Endothelial cell (in vitro differentiated cells): Measurements from ENCODE around the gene TAS1R3. TPM values are rescaled to one million over a fixed set of nuclear protein-coding genes. Genes with fewer than 3 reads are reported as not detected.

ENCODE experiments used
- DNase-seq: peaks from one replicate; pipeline ENCODE4 v3.0.0; 2021; ENCODE audit warnings: low spot score
- H3K27ac Mint-ChIP-seq: one replicate; pipeline ENCODE4 v1.8.0; 2021; ENCODE audit warnings: mixed read lengths, inconsistent platforms; ENCODE audit not compliant: unreplicated experiment
- H3K27me3 Mint-ChIP-seq: one replicate; pipeline ENCODE4 v1.8.0; 2021; ENCODE audit warnings: mild to moderate bottlenecking, moderate library complexity, mixed read lengths, inconsistent platforms; ENCODE audit not compliant: unreplicated experiment
- H3K36me3 Mint-ChIP-seq: one replicate; pipeline ENCODE4 v1.8.0; 2021; ENCODE audit warnings: mild to moderate bottlenecking, low read depth, mixed read lengths, inconsistent platforms; ENCODE audit not compliant: unreplicated experiment
- H3K4me1 Mint-ChIP-seq: one replicate; pipeline ENCODE4 v1.8.0; 2021; ENCODE audit warnings: mild to moderate bottlenecking, mixed read lengths, inconsistent platforms; ENCODE audit not compliant: unreplicated experiment
- H3K4me3 Mint-ChIP-seq: one replicate; pipeline ENCODE4 v1.8.0; 2021; ENCODE audit warnings: mild to moderate bottlenecking, mixed read lengths, inconsistent platforms; ENCODE audit not compliant: unreplicated experiment
- H3K9me3 Mint-ChIP-seq: one replicate; pipeline ENCODE4 v1.8.0; 2021; ENCODE audit warnings: mixed read lengths, inconsistent platforms; ENCODE audit not compliant: unreplicated experiment
- total RNA-seq: library from RNA; stranded (reverse); fragmentation: NEBNext Ultra II Directional; extraction: Animal tissue kit (Norgen Biotek cat#: 25700); gene quantifications from one replicate; pipeline ENCODE4 v1.2.1, GENCODE V29; 2021; ENCODE audit not compliant: unreplicated experiment
- TF ChIP-seq, protein P1 (sequence below): fragments of 200-600 bp; sonication (generic); IDR thresholded peaks from one replicate; pipeline ENCODE4 v1.5.0; 2021; ENCODE audit warnings: antibody characterized with exemption; ENCODE audit not compliant: unreplicated experiment

The TAS1R3 gene
- total RNA-seq, 1 donor from 2014 or later = 1.2 TPM

DNA sequence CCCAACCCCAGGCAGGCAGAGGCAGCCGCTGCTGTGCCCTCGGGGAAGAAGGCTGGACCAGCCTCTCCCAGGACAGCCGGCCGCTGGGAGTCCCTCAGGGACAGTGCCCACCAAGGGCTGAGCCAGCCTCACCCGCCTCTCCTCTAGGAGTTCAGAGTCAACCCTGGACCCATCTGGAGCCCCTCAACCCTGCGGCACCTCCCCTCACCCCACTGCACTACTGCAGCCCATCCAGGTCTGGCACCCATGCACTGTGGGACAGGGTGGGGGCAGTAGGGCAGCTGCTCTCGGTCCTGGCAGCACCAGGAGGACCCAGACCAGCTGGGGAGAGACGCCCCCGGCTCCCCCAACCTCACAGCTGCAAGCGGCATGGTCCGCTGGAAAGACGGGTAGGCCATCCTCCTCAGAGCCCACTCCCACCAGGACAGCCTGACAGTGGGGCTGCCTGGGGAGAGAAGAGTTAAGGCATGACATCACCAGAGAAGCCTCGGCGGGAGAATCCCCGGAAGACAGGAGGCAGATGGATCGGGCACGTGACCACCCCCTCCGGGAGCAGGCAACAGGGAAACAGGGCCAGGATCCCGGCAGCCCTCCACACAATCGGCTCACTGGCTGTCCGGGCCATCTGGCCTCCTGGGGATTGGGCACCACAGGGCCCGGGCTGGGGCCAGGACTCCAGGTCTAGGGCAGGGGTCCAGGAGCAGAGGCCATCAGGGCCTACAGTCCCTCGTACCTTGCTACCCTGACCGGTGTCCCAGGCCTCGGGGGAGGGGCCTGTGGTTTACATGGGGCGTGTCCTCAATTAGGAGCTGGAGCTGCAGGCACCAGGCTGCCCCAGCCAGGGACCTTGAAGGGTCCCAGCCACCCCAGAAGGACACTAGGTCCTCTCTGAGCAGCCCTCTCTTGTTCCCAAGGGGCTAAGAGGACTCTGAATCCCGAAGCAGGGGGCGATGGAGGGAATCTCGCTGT, 26.5 kb upstream of the TAS1R3 start:
- Mint-ChIP-seq H3K27me3 (peaks cover 13% of the 10 kb centered on the region), H3K27ac (peak overlapping the region; percentile 70), H3K4me1 (peaks cover 15% of the 10 kb centered on the region), H3K36me3 (no peaks in the 10 kb centered on the region), H3K4me3 (peak overlapping the region; percentile 73), H3K9me3 (no peaks in the 10 kb centered on the region)
- TF ChIP-seq, protein P1, sequence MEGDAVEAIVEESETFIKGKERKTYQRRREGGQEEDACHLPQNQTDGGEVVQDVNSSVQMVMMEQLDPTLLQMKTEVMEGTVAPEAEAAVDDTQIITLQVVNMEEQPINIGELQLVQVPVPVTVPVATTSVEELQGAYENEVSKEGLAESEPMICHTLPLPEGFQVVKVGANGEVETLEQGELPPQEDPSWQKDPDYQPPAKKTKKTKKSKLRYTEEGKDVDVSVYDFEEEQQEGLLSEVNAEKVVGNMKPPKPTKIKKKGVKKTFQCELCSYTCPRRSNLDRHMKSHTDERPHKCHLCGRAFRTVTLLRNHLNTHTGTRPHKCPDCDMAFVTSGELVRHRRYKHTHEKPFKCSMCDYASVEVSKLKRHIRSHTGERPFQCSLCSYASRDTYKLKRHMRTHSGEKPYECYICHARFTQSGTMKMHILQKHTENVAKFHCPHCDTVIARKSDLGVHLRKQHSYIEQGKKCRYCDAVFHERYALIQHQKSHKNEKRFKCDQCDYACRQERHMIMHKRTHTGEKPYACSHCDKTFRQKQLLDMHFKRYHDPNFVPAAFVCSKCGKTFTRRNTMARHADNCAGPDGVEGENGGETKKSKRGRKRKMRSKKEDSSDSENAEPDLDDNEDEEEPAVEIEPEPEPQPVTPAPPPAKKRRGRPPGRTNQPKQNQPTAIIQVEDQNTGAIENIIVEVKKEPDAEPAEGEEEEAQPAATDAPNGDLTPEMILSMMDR = no peak
- peak; percentile 69 for DNase-seq

DNA sequence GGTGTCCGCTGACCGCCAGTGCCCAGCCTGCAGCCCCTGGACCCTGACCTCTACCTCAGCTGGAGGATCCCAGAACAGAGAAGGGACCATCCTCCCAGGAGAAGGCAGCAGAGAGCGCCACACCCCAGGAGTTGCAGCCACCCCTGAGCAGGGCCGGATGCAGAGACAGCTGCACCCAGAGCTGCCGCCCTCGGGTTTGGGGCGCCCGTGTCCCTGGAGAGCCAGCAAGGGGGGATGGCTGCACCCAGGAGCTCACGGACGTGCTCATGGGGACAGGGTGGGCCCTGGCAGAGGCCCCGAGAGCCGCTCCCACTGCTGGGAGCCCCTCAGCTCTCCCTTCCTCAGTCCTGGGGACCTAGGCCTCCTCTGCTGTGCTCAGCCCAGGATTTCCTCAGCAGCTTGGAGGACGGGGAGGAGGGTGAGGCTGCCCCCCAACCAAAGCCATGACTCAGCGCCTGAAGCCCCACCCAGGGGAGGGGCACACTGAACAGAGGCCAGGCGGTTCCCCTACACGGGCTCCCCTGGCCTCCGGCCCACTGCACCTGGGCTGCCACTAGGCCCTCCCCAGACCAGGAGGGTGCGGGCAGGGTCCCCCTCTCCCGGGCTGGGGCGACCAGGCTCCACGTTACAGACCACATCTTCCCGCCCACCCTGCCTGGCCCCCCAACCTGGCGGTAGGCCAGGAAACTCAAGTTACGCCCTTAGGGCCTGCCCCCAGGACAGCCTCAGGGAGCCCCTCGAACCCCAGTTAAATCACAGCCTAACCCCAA, 25.6 kb upstream of the TAS1R3 start:
- no peak overlapping the region for H3K27ac Mint-ChIP-seq
- peaks cover 13% of the 10 kb centered on the region for H3K27me3 Mint-ChIP-seq
- H3K36me3 Mint-ChIP-seq = no peaks in the 10 kb centered on the region
- peak overlapping the region; percentile 92 for H3K4me3 Mint-ChIP-seq
- TF ChIP-seq, protein P1 = no peak
- H3K4me1 Mint-ChIP-seq = peaks cover 15% of the 10 kb centered on the region
- no peaks in the 10 kb centered on the region for H3K9me3 Mint-ChIP-seq
- no peak for DNase-seq

DNA sequence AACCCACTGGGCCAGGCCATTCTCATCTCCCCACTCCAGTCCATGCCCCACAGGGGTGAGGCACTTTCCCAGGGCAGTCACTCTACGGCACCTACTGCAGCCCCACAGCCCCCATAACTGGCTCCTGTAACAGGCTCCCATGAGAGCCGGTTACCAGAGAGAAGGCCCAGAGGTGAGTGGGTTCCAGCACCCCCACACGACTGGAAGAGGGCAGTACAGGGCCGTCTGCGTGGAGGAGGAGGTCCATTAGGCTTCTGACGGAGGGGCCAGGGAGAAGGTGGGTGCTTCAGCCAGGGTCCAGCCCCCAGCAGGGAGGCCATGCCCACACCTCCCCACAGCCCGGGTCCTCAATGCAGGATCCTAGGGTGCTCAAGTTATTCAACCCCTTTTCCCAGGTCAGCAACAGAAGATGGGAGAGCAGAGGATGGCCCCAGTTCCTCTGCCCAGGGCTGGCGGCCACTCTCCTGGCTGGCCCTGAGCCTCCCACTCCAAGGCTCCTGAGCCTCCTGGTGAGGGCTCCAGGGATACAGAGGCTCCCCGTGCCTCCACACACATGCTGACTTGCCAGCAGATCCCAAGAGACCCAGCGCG, 24.9 kb upstream of the TAS1R3 start:
- H3K9me3 Mint-ChIP-seq = no peaks in the 10 kb centered on the region
- peak overlapping the region; percentile 92 for H3K4me3 Mint-ChIP-seq
- H3K27ac Mint-ChIP-seq = no peak overlapping the region
- H3K4me1 Mint-ChIP-seq = peaks cover 15% of the 10 kb centered on the region
- H3K36me3 Mint-ChIP-seq = no peaks in the 10 kb centered on the region
- TF ChIP-seq, protein P1 = no peak
- H3K27me3 Mint-ChIP-seq = peaks cover 11% of the 10 kb centered on the region
- no peak for DNase-seq

DNA sequence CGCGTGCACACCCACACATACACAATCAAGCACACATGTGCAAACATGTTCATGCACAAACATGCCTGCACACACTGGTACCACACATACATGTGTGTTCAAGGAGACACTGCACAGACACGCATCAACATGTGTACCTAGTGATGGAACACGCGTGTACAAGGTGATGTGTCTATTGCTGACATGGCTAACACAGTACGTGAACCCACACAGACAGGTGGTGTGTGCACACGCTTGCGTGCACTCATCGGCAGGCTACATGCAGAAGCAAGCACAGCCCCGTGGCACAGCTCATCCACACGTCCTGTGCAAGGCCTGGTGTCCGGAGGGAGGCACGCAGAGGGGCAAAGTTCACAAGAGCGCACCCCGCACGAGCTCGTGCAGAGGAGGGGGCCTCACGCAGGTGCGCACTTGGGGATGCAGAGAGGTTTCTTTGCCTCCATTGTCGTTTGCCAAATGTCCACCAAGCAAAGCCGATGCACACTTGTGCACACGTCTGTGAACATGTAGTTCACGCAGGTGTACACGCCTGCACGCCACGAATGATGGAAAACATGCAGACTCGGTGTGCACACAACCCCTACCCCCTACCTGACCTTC, 24.3 kb upstream of the TAS1R3 start:
- Mint-ChIP-seq H3K9me3 (no peaks in the 10 kb centered on the region), H3K27ac (no peak overlapping the region), H3K36me3 (no peaks in the 10 kb centered on the region), H3K4me1 (peaks cover 15% of the 10 kb centered on the region), H3K4me3 (peak overlapping the region; percentile 92), H3K27me3 (peaks cover 9% of the 10 kb centered on the region)
- TF ChIP-seq, protein P1 = no peak
- DNase-seq = no peak
